HS-5 (cell line): Measurements from ENCODE around the gene ADGRL1.

Experiments used
- DNase-seq: peaks from one replicate; pipeline ENCODE4 v3.0.0-alpha.2; 2012; ENCODE audit warnings: low read depth

ADGRL1 gene

GRCh38 chr19:14138576-14139265, 67.2 kb downstream of the ADGRL1 start:
- no peak for DNase-seq

GRCh38 chr19:14136509-14137281, 69.3 kb downstream of the ADGRL1 start, which contains the start of gene ASF1B:
ASF1B (minus strand) TSS chr19:14136589; CDS start chr19:14136456, 133 bp downstream.
- peak; percentile 100 for DNase-seq

GRCh38 chr19:14135985-14136508, 69.9 kb downstream of the ADGRL1 start:
- DNase-seq = no peak

- no peak for DNase-seq
These were observed 70.6 kb downstream of the ADGRL1 start for GRCh38 chr19:14135355-14135754.

- no peak for DNase-seq
These were observed 78.0 kb downstream of the ADGRL1 start for GRCh38 chr19:14127929-14128509.

GRCh38 chr19:14127176-14127575, 78.8 kb downstream of the ADGRL1 start:
- no peak for DNase-seq

- DNase-seq = no peak
These were observed 83.0 kb downstream of the ADGRL1 start for GRCh38 chr19:14122924-14123323.

- no peak for DNase-seq
These were observed 85.5 kb downstream of the ADGRL1 start for GRCh38 chr19:14120497-14120780.

- DNase-seq = no peak
These were observed 86.1 kb downstream of the ADGRL1 start for GRCh38 chr19:14119644-14120496.

- DNase-seq = no peak
These were observed 86.8 kb downstream of the ADGRL1 start for GRCh38 chr19:14119146-14119545.

- no peak for DNase-seq
These were observed 87.6 kb downstream of the ADGRL1 start for GRCh38 chr19:14118165-14119051.

GRCh38 chr19:14117668-14118164, 88.3 kb downstream of the ADGRL1 start, which contains the start of gene PRKACA:
PRKACA (minus strand) TSS chr19:14117762; CDS start chr19:14117547, 215 bp downstream.
- peak; percentile 97 for DNase-seq

GRCh38 chr19:14116918-14117578, 88.9 kb downstream of the ADGRL1 start:
- no peak for DNase-seq

- no peak for DNase-seq
These were observed 89.4 kb downstream of the ADGRL1 start for GRCh38 chr19:14116525-14116917.

GRCh38 chr19:14115756-14116155, 90.2 kb downstream of the ADGRL1 start:
- no peak for DNase-seq

GRCh38 chr19:14114854-14115253, 91.1 kb downstream of the ADGRL1 start:
- DNase-seq = no peak

GRCh38 chr19:14114439-14114838, 91.5 kb downstream of the ADGRL1 start:
- no peak for DNase-seq

- DNase-seq = no peak
These were observed 92.1 kb downstream of the ADGRL1 start for GRCh38 chr19:14113762-14114414.

- no peak for DNase-seq
These were observed 93.1 kb downstream of the ADGRL1 start for GRCh38 chr19:14112809-14113385.
